VCaP (cell line): Measurements from ENCODE around the gene YAE1.

ENCODE experiments used
- H3K27ac ChIP-seq: fragments of 450-650 bp; 2 replicates; pipeline ENCODE4 v1.5.1; 2017
- CTCF ChIP-seq: fragments of 450-650 bp; conservative IDR thresholded peaks from 2 replicates; pipeline ENCODE4 v1.5.1; 2017; ENCODE audit warnings: mild to moderate bottlenecking, moderate library complexity

Gene YAE1

GRCh38 chr7:39528849-39529248, 37.4 kb upstream of the YAE1 start:
- H3K27ac ChIP-seq: no peak overlapping the region
- no peak for TF ChIP-seq CTCF

GRCh38 chr7:39529582-39529981, 36.6 kb upstream of the YAE1 start:
- no peak for TF ChIP-seq CTCF
- no peak overlapping the region for H3K27ac ChIP-seq

- no peak overlapping the region for H3K27ac ChIP-seq
- no peak for TF ChIP-seq CTCF
Measured at GRCh38 chr7:39530971-39531370, 35.2 kb upstream of the YAE1 start.

- no peak overlapping the region for H3K27ac ChIP-seq
- TF ChIP-seq CTCF: no peak
Measured at GRCh38 chr7:39531818-39532217, 34.4 kb upstream of the YAE1 start.

GRCh38 chr7:39532832-39533231, 33.4 kb upstream of the YAE1 start:
- H3K27ac ChIP-seq: no peak overlapping the region
- TF ChIP-seq CTCF: no peak

- TF ChIP-seq CTCF: no peak
- H3K27ac ChIP-seq: no peak overlapping the region
Measured at GRCh38 chr7:39534599-39534998, 31.6 kb upstream of the YAE1 start.

GRCh38 chr7:39535064-39535463, 31.1 kb upstream of the YAE1 start:
- no peak overlapping the region for H3K27ac ChIP-seq
- no peak for TF ChIP-seq CTCF

- no peak for TF ChIP-seq CTCF
- H3K27ac ChIP-seq: no peak overlapping the region
Measured at GRCh38 chr7:39535720-39536119, 30.5 kb upstream of the YAE1 start.
